Retinal pigment epithelial cell (primary cell): ENCODE measurements around the gene CXCL1.

Source experiments
- DNase-seq: peaks from one replicate; pipeline ENCODE4 v3.0.0-alpha.2; 2010; ENCODE audit warnings: low read depth
- H3K4me3 ChIP-seq: 2 replicates; pipeline ENCODE4 v1.5.1; 2011; ENCODE audit warnings: mild to moderate bottlenecking, low read length, control low read depth, moderate library complexity
- CTCF ChIP-seq: conservative IDR thresholded peaks from 2 replicates; pipeline ENCODE4 v1.5.1; 2011; ENCODE audit warnings: low read depth, low read length, control low read depth, inconsistent platforms

Gene CXCL1

GRCh38 chr4:73869130-73870055 lies at the start of gene CXCL1:
CXCL1 (plus strand) TSS chr4:73869393; CDS start chr4:73869471, 78 bp downstream.
- no peak for DNase-seq

GRCh38 chr4:73821325-73821724 lies 47.9 kb upstream of the CXCL1 start:
- no peak overlapping the region for H3K4me3 ChIP-seq
- no peak for DNase-seq
- no peak for TF ChIP-seq CTCF

More at GRCh38 chr4:73869130-73870055, at the start of gene CXCL1:
- peak within 1 kb of the TSS; percentile 62 for H3K4me3 ChIP-seq
- TF ChIP-seq CTCF = no peak

- no peak for TF ChIP-seq CTCF
- H3K4me3 ChIP-seq = no peak overlapping the region
- no peak for DNase-seq
Observed at GRCh38 chr4:73822389-73822788, 46.8 kb upstream of the CXCL1 start.

GRCh38 chr4:73822812-73823504 lies 46.2 kb upstream of the CXCL1 start:
- DNase-seq = no peak
- no peak for TF ChIP-seq CTCF
- no peak overlapping the region for H3K4me3 ChIP-seq

- TF ChIP-seq CTCF = no peak
- H3K4me3 ChIP-seq = no peak overlapping the region
- no peak for DNase-seq
Observed at GRCh38 chr4:73823760-73824159, 45.4 kb upstream of the CXCL1 start.

- H3K4me3 ChIP-seq = no peak overlapping the region
- TF ChIP-seq CTCF = no peak
- DNase-seq = no peak
Observed at GRCh38 chr4:73828956-73829355, 40.2 kb upstream of the CXCL1 start.
